Transverse colon (tissue), 4 donors: ENCODE data around the gene ALDOB. TPM values are rescaled to one million over a fixed set of nuclear protein-coding genes. Genes with fewer than 3 reads are reported as not detected.
"Not testable (repeated sequence)": the region's sequence is repeated elsewhere in the genome, so short reads cannot be mapped to it uniquely, and the experiment has no call there.

ENCODE experiments used
- DNase-seq: peaks from one replicate; pipeline ENCODE4 v3.0.0-alpha.2; 2019
- H3K27ac ChIP-seq, 4 donors: fragments of 200-600 bp; sonication (generic); 2 replicates each; pipeline ENCODE4 v1.5.1; 2016 to 2018; ENCODE audit warnings: inconsistent platforms in 4 of 4
- H3K27me3 ChIP-seq: fragments of 200-600 bp; sonication (generic); 2 replicates; pipeline ENCODE4 v1.5.1; 2017; ENCODE audit warnings: inconsistent platforms
- H3K36me3 ChIP-seq, 4 donors: fragments of 200-600 bp; sonication (generic); 2 replicates each; pipeline ENCODE4 v1.5.1; 2017 to 2019; ENCODE audit warnings: inconsistent platforms in 4 of 4
- H3K4me1 ChIP-seq, 4 donors: fragments of 200-600 bp; sonication (generic); 2 replicates each; pipeline ENCODE4 v1.5.1; 2017 to 2020; ENCODE audit warnings: inconsistent platforms in 4 of 4
- H3K4me3 ChIP-seq, 4 donors: fragments of 200-600 bp; sonication (generic); 1 replicate in 1 of 4; 2 replicates in 3 of 4; pipeline versions ENCODE4 v1.5.1 to v1.6.1; 2017 to 2019; ENCODE audit warnings: inconsistent platforms in 4 of 4
- H3K9me3 ChIP-seq, 2 donors: fragments of 200-600 bp; sonication (generic); 2 replicates each; pipeline ENCODE4 v1.5.1; 2017 to 2019; ENCODE audit warnings: inconsistent platforms in 2 of 2
- CTCF ChIP-seq, 5 experiments: fragments of 200-600 bp in 3 of 5; fragments of 450-650 bp in 2 of 5; sonication (generic) in 3 of 5; IDR thresholded peaks; 1 replicate in 2 of 5; 2 replicates in 3 of 5; pipeline ENCODE4 v1.5.1; 2016 to 2017; ENCODE audit warnings: antibody characterized with exemption in 5 of 5, inconsistent platforms in 3 of 5, mild to moderate bottlenecking in 2 of 5, moderate library complexity in 1 of 5
- EP300 ChIP-seq: sonication (generic); formaldehyde crosslinking; IDR thresholded peaks from one replicate; pipeline ENCODE4 v1.6.1; 2017; ENCODE audit warnings: antibody characterized with exemption, low read depth
- POLR2A ChIP-seq: fragments of 450-650 bp; IDR thresholded peaks from one replicate; pipeline ENCODE4 v1.6.1; 2016; ENCODE audit warnings: antibody characterized with exemption, mild to moderate bottlenecking, moderate library complexity
- POLR2AphosphoS5 ChIP-seq, 3 donors: sonication (generic); formaldehyde crosslinking; IDR thresholded peaks; one replicate each; pipeline ENCODE4 v1.6.1; 2016; ENCODE audit warnings: antibody characterized with exemption in 3 of 3
- WGBS, 2 donors: methylation state at CpG; one replicate each; pipeline ENCODE4 v1.1.5; 2018; ENCODE audit warnings: low coverage in 1 of 2; 5-methylcytosine and 5-hydroxymethylcytosine counted together
- in situ Hi-C, 4 donors: fragments of 200-750 bp; cut with MboI; loops; one replicate each; pipeline versions ENCODE4 v1.15.0 to v1.15.1; 2017; ENCODE audit warnings: low sequenced_read_pairs in 3 of 4, low pct_ligation_motif_present in 1 of 4, low pct_unique_long_range_greater_than_20kb in 1 of 4
- intact Hi-C: fragments of 100-400 bp; cut with DNase I; formaldehyde crosslinking; loops from one replicate; pipeline ENCODE4 v1.15.1; 2023; ENCODE audit warnings: low total_unique reads
- total RNA-seq, 4 donors: library from RNA; depleted of rRNA; stranded (reverse); fragments of >200 nt; gene quantifications; one replicate each; pipeline ENCODE4 v1.1.0, GENCODE V29; 2016

Gene ALDOB
- total RNA-seq, 4 donors from 2014 or later: 1.9 to 55.0 (median 20.1) TPM; not detected in 1

- WGBS, 2 donors: 93 to 97% methylated on average over 3 of the region's 3 CpGs
Observed at GRCh38 chr9:101393135-101393534, 42.4 kb downstream of the ALDOB start.

GRCh38 chr9:101388507-101388993 lies 47.0 kb downstream of the ALDOB start:
- intact Hi-C loops (no loop called here), in situ Hi-C loops (no loop called here)
- Histone ChIP-seq H3K27ac (no peak overlapping the region), H3K27me3 (no peaks in the 10 kb centered on the region), H3K4me1 (peaks cover 0 to 3% (median 0%) of the 10 kb centered on the region in 4 donors), H3K36me3 (peaks cover 0 to 20% (median 0%) of the 10 kb centered on the region in 4 donors), H3K4me3 (no peak overlapping the region), H3K9me3 (peaks cover 8 to 11% of the 10 kb centered on the region in 2 donors)
- TF ChIP-seq EP300: no peak
- TF ChIP-seq CTCF (IDR thresholded peaks at IDR 0.05): peak in 1 of 5 experiments; percentile 10
- no peak for TF ChIP-seq POLR2A
- DNase-seq: no peak
- 76 to 78% methylated on average over 2 of the region's 2 CpGs for WGBS, 2 donors

More at GRCh38 chr9:101393135-101393534, 42.4 kb downstream of the ALDOB start:
- no peak for TF ChIP-seq EP300
- no peak for TF ChIP-seq CTCF (IDR thresholded peaks at IDR 0.05)
- DNase-seq: no peak
- H3K4me1 ChIP-seq: peaks cover 0 to 27% (median 11%) of the 10 kb centered on the region in 4 donors
- peaks cover 0 to 20% (median 0%) of the 10 kb centered on the region in 4 donors for H3K36me3 ChIP-seq
- H3K27me3 ChIP-seq: no peaks in the 10 kb centered on the region
- in situ Hi-C loops: loop anchor here in 1 of 4 donors (10.0 kb wide), 1 partner anchor 142 kb away; the partner anchor contains the start of gene RNF20
- intact Hi-C loops: no loop called here
- no peak overlapping the region for H3K27ac ChIP-seq
- H3K9me3 ChIP-seq: no peaks in the 10 kb centered on the region
- no peak overlapping the region for H3K4me3 ChIP-seq

DNA sequence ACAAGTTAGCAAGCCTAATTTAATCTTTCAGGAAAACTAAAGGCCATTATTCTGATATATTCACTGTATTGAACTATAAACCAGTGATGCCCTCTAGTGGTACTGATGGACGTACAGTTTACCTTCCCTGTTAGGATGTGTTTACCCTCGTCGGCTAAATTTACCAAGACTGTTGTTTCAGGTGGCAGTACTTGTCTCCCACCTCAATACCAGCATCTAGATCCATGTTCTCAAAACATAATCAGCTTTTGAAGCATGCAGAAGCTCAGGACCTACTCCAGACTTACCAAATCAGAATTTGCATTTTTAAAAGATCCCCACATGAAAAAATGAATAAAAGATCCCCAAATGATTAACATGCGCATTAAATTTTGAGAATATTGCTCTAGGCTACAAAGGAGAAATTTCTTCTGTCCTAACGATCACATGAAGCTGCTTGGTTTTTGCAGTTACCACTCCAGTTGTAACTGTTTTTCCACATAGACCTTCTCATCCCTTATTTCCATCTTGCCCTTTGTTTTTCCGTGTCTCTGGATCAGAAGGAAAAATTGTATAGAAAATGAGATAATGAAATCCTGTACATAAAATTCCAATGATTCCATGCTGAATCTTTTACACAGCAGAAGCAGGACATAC lies 47.6 kb downstream of the ALDOB start:
- H3K27ac ChIP-seq: no peak overlapping the region
- in situ Hi-C loops: no loop called here
- WGBS, 2 donors: 52 to 67% methylated on average over 4 to 6 of the region's 6 CpGs

GRCh38 chr9:101384873-101385536 lies 50.6 kb downstream of the ALDOB start, which contains the start of gene BAAT:
BAAT (minus strand) TSS chr9:101385006; CDS start chr9:101371404, 13,602 bp downstream.
- intact Hi-C loops: not testable (repeated sequence)

More for the DNA sequence above, 47.6 kb downstream of the ALDOB start:
- Histone ChIP-seq H3K4me1 (peaks cover 0 to 3% (median 0%) of the 10 kb centered on the region in 4 donors), H3K36me3 (peaks cover 0 to 20% (median 0%) of the 10 kb centered on the region in 4 donors), H3K27me3 (no peaks in the 10 kb centered on the region), H3K9me3 (peaks cover 8 to 11% of the 10 kb centered on the region in 2 donors), H3K4me3 (no peak overlapping the region)
- TF ChIP-seq CTCF (IDR thresholded peaks at IDR 0.05) (peak; percentile 39 to 58 (median 44)), POLR2AphosphoS5 (IDR thresholded peaks at IDR 0.05) (no peak), POLR2A (no peak), EP300 (no peak)
- DNase-seq: no peak
- intact Hi-C loops: no loop called here

More at GRCh38 chr9:101384873-101385536, 50.6 kb downstream of the ALDOB start, which contains the start of gene BAAT:
- H3K36me3 ChIP-seq, H3K27ac ChIP-seq, H3K27me3 ChIP-seq, H3K4me3 ChIP-seq, DNase-seq, H3K4me1 ChIP-seq, in situ Hi-C loops: not testable (repeated sequence)
- 90 to 94% methylated on average over 9 to 11 of the region's 11 CpGs for WGBS, 2 donors
- H3K9me3 ChIP-seq: peaks cover 8 to 11% of the 10 kb centered on the region in 2 donors
